Astrocyte (in vitro differentiated cells and primary cell): ENCODE data around the gene KIRREL3. TPM values are rescaled to one million over a fixed set of nuclear protein-coding genes. Genes with fewer than 3 reads are reported as not detected.

Source experiments
- DNase-seq: peaks from one replicate; pipeline ENCODE4 v3.0.0-alpha.2; 2010; ENCODE audit warnings: low read depth
- FAIRE-seq: peaks from 2 replicates; lab custom pipeline; 2011; peaks lifted over from hg19 to GRCh38; lab: Jason Lieb, UNC
- H2AFZ ChIP-seq: 2 replicates; pipeline ENCODE4 v1.6.0; 2012; ENCODE audit warnings: low read depth, low read length, inconsistent platforms
- H3K27ac ChIP-seq: 2 replicates; pipeline ENCODE4 v1.5.1; 2011; ENCODE audit warnings: low read depth, low read length, inconsistent platforms
- H3K27me3 ChIP-seq: 2 replicates; pipeline ENCODE4 v1.6.0; 2011; ENCODE audit warnings: low read length, inconsistent platforms; ENCODE audit not compliant: insufficient read depth
- H3K36me3 ChIP-seq: 2 replicates; pipeline ENCODE4 v1.5.1; 2011; ENCODE audit warnings: low read length, inconsistent platforms; ENCODE audit not compliant: insufficient read depth
- H3K4me1 ChIP-seq: 2 replicates; pipeline ENCODE4 v1.5.1; 2011; ENCODE audit warnings: low read length, inconsistent platforms; ENCODE audit not compliant: insufficient read depth
- H3K4me2 ChIP-seq: 2 replicates; pipeline ENCODE4 v1.6.0; 2012; ENCODE audit warnings: low read length, inconsistent platforms
- H3K4me3 ChIP-seq: 2 replicates; pipeline ENCODE4 v1.5.1; 2011; ENCODE audit warnings: low read depth, mild to moderate bottlenecking, low read length, inconsistent platforms; ENCODE audit not compliant: insufficient read depth
- H3K79me2 ChIP-seq: 2 replicates; pipeline ENCODE4 v1.6.0; 2012; ENCODE audit warnings: mild to moderate bottlenecking, low read length, inconsistent platforms; ENCODE audit not compliant: insufficient read depth
- H3K9ac ChIP-seq: 2 replicates; pipeline ENCODE4 v1.6.0; 2012; ENCODE audit warnings: mild to moderate bottlenecking, low read length, inconsistent platforms
- H3K9me3 ChIP-seq: 2 replicates; pipeline ENCODE4 v1.5.1; 2012; ENCODE audit warnings: low read depth, mild to moderate bottlenecking, low read length, inconsistent platforms; ENCODE audit not compliant: insufficient read depth
- H4K20me1 ChIP-seq: 2 replicates; pipeline ENCODE4 v1.6.0; 2012; ENCODE audit warnings: low read length, inconsistent platforms; ENCODE audit not compliant: insufficient read depth
- H3K27ac Mint-ChIP-seq: one replicate; pipeline ENCODE4 v1.8.0; 2021; ENCODE audit warnings: mild to moderate bottlenecking, mixed read lengths; ENCODE audit not compliant: unreplicated experiment
- H3K27me3 Mint-ChIP-seq: one replicate; pipeline ENCODE4 v1.8.0; 2021; ENCODE audit warnings: low read depth, mixed read lengths; ENCODE audit not compliant: unreplicated experiment
- H3K36me3 Mint-ChIP-seq: one replicate; pipeline ENCODE4 v1.8.0; 2021; ENCODE audit warnings: low read depth, mixed read lengths; ENCODE audit not compliant: unreplicated experiment
- H3K4me1 Mint-ChIP-seq: one replicate; pipeline ENCODE4 v1.8.0; 2021; ENCODE audit warnings: low read depth, mixed read lengths; ENCODE audit not compliant: unreplicated experiment
- H3K4me3 Mint-ChIP-seq: one replicate; pipeline ENCODE4 v1.8.0; 2021; ENCODE audit warnings: mild to moderate bottlenecking, moderate library complexity, mixed read lengths; ENCODE audit not compliant: unreplicated experiment
- H3K9me3 Mint-ChIP-seq: one replicate; pipeline ENCODE4 v1.8.0; 2021; ENCODE audit warnings: mild to moderate bottlenecking, mixed read lengths; ENCODE audit not compliant: unreplicated experiment
- EZH2 ChIP-seq: IDR thresholded peaks from 2 replicates; pipeline ENCODE4 v1.6.1; 2012; ENCODE audit warnings: mild to moderate bottlenecking, low read length, inconsistent platforms; ENCODE audit not compliant: insufficient read depth
- total RNA-seq: library from RNA; stranded (reverse); gene quantifications from 2 replicates; pipeline ENCODE4 v1.2.1, GENCODE V29; 2021
- TF ChIP-seq, protein P1 (sequence below): IDR thresholded peaks from 2 replicates; pipeline ENCODE4 v1.5.1; 2011; ENCODE audit warnings: low read depth, mild to moderate bottlenecking, inconsistent platforms, low read length, moderate library complexity; ENCODE audit not compliant: insufficient read depth

KIRREL3 gene
- total RNA-seq, 1 donor from 2014 or later, result 0.91 TPM

DNA sequence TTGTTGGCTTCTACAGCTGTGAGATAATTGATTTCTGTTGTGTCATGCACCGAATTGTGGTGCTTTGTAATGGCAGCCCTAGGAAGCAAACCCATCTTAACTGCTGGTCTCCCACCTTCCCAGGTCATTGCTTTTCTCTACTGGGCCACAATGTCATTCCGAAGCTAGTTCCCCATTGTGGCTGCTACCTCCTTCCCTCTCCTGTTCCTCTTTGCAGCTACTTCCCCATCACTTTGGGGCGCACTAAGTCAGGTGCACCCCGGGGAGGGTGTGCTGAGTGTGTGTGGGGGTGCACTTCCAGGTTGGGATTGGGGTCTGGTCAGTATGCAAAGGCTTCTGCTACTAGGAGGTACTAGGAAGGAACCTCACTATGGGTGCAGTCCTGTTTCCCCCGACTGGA, 535.8 kb downstream of the KIRREL3 start:
- Mint-ChIP-seq H3K4me1 (no peaks in the 10 kb centered on the region), H3K27me3 (peaks cover 42% of the 10 kb centered on the region), H3K4me3 (no peak overlapping the region), H3K9me3 (peaks cover 5% of the 10 kb centered on the region), H3K27ac (no peak overlapping the region), H3K36me3 (no peaks in the 10 kb centered on the region)
- H3K4me2 ChIP-seq, result no peak overlapping the region
- H2AFZ ChIP-seq, result no peak overlapping the region
- peaks cover 2% of the 10 kb centered on the region for H3K9me3 ChIP-seq
- no peak overlapping the region for H3K27ac ChIP-seq
- TF ChIP-seq, protein P1, sequence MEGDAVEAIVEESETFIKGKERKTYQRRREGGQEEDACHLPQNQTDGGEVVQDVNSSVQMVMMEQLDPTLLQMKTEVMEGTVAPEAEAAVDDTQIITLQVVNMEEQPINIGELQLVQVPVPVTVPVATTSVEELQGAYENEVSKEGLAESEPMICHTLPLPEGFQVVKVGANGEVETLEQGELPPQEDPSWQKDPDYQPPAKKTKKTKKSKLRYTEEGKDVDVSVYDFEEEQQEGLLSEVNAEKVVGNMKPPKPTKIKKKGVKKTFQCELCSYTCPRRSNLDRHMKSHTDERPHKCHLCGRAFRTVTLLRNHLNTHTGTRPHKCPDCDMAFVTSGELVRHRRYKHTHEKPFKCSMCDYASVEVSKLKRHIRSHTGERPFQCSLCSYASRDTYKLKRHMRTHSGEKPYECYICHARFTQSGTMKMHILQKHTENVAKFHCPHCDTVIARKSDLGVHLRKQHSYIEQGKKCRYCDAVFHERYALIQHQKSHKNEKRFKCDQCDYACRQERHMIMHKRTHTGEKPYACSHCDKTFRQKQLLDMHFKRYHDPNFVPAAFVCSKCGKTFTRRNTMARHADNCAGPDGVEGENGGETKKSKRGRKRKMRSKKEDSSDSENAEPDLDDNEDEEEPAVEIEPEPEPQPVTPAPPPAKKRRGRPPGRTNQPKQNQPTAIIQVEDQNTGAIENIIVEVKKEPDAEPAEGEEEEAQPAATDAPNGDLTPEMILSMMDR, result no peak
- TF ChIP-seq EZH2, result no peak
- no peaks in the 10 kb centered on the region for H3K79me2 ChIP-seq
- no peaks in the 10 kb centered on the region for H4K20me1 ChIP-seq
- no peak overlapping the region for H3K9ac ChIP-seq
- FAIRE-seq (no peak), DNase-seq (no peak)
- no peaks in the 10 kb centered on the region for H3K4me1 ChIP-seq
- H3K4me3 ChIP-seq, result no peak overlapping the region
- H3K36me3 ChIP-seq, result no peaks in the 10 kb centered on the region
- H3K27me3 ChIP-seq, result peaks cover 11% of the 10 kb centered on the region

DNA sequence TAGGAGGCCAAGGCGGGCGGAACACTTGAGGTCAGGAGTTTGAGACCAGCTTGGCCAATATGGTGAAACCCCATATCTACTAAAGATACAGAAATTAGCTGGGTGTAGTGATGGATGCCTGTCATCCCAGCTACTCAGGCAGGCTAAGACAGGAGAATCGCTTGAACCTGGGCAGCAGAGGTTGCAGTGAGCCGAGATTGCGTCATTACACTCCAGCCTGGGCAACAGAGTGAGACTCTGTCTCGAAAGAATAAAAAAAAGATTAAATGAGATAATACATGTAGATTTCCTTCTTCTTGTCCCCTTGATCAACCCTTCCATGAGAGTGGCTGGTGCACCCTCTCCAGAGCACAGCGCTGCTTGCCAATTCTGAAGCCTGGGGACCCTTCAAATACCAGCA, 538.1 kb downstream of the KIRREL3 start:
- TF ChIP-seq, protein P1, result no peak
- no peak for TF ChIP-seq EZH2
- Mint-ChIP-seq H3K36me3 (no peaks in the 10 kb centered on the region), H3K27me3 (peaks cover 48% of the 10 kb centered on the region), H3K4me1 (no peaks in the 10 kb centered on the region), H3K27ac (no peak overlapping the region), H3K9me3 (peaks cover 5% of the 10 kb centered on the region), H3K4me3 (no peak overlapping the region)
- Histone ChIP-seq H3K4me2 (no peak overlapping the region), H2AFZ (no peak overlapping the region), H3K4me1 (no peaks in the 10 kb centered on the region), H3K27ac (no peak overlapping the region), H4K20me1 (no peaks in the 10 kb centered on the region), H3K9me3 (peaks cover 2% of the 10 kb centered on the region), H3K9ac (no peak overlapping the region), H3K79me2 (no peaks in the 10 kb centered on the region), H3K27me3 (peaks cover 11% of the 10 kb centered on the region), H3K4me3 (no peak overlapping the region), H3K36me3 (no peaks in the 10 kb centered on the region)
- DNase-seq (no peak), FAIRE-seq (no peak)

DNA sequence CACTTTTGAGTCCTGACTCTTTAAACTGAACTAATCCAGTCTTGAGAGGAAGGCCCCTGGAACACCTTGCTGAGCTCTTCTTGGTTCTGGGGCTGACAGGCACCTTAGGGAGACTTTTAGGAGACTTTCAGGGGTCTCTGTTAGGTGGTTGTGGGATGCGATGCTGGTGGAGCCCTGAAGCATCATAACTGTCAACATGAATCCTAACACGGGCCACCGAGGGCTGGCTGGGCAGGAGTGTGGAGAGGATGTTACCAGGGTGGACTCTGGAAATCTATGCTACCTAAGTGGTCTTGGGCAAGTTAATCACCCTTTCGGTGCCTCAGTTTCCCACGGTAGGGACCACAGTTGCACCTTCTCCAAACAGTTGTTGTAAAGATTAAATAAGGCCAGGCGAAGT, 538.6 kb downstream of the KIRREL3 start:
- Mint-ChIP-seq H3K36me3 (no peaks in the 10 kb centered on the region), H3K4me3 (no peak overlapping the region), H3K4me1 (no peaks in the 10 kb centered on the region), H3K27me3 (peaks cover 48% of the 10 kb centered on the region), H3K9me3 (peaks cover 5% of the 10 kb centered on the region), H3K27ac (no peak overlapping the region)
- Histone ChIP-seq H3K4me1 (no peaks in the 10 kb centered on the region), H3K79me2 (no peaks in the 10 kb centered on the region), H4K20me1 (no peaks in the 10 kb centered on the region), H3K27ac (no peak overlapping the region), H3K36me3 (no peaks in the 10 kb centered on the region), H3K27me3 (peaks cover 11% of the 10 kb centered on the region), H3K9ac (no peak overlapping the region), H3K4me3 (no peak overlapping the region), H3K4me2 (no peak overlapping the region), H2AFZ (no peak overlapping the region), H3K9me3 (peaks cover 2% of the 10 kb centered on the region)
- TF ChIP-seq, protein P1, result no peak
- TF ChIP-seq EZH2, result no peak
- DNase-seq, result no peak
- no peak for FAIRE-seq
